Astrocyte of the cerebellum (primary cell): ENCODE measurements around the gene AFF4.
"Not testable (repeated sequence)": the region's sequence is repeated elsewhere in the genome, so short reads cannot be mapped to it uniquely, and the experiment has no call there.

Source experiments
- DNase-seq: peaks from one replicate; pipeline ENCODE4 v3.0.0-alpha.2; 2011; ENCODE audit warnings: low read depth
- H3K4me3 ChIP-seq: 2 replicates; pipeline ENCODE4 v1.5.1; 2011; ENCODE audit warnings: mild to moderate bottlenecking, low read depth, low read length, moderate library complexity
- in situ Hi-C: cut with HindIII; loops from 2 replicates; pipeline ENCODE4 v1.10.0; 2017; ENCODE audit warnings: low sequenced_read_pairs
- TF ChIP-seq, protein P1 (sequence below): IDR thresholded peaks from 2 replicates; pipeline ENCODE4 v1.5.1; 2012; ENCODE audit warnings: low read length, low read depth, moderate library complexity, mild to moderate bottlenecking; ENCODE audit errors: missing control alignments

The AFF4 gene

DNA sequence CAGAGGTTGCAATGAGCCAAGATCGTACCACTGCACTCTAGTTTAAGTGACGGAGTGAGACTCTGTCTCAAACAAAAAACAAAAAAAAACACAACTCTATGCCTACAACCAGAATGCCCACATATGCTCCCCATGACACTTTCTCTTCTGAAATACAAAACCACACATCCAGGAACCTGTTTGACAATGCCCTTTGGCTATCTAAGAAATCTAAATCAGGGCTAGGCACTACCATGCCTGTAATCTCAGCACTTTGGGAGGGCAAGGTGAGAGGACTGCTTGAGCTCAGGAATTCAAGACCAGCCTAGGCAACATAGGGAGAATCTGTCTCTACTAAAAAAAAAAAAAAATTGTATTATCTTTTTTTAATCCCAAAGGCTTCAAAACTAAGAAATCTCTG is 10.6 kb downstream of the AFF4 start:
- H3K4me3 ChIP-seq: no peak overlapping the region
- in situ Hi-C loops: no loop called here
- TF ChIP-seq, protein P1, sequence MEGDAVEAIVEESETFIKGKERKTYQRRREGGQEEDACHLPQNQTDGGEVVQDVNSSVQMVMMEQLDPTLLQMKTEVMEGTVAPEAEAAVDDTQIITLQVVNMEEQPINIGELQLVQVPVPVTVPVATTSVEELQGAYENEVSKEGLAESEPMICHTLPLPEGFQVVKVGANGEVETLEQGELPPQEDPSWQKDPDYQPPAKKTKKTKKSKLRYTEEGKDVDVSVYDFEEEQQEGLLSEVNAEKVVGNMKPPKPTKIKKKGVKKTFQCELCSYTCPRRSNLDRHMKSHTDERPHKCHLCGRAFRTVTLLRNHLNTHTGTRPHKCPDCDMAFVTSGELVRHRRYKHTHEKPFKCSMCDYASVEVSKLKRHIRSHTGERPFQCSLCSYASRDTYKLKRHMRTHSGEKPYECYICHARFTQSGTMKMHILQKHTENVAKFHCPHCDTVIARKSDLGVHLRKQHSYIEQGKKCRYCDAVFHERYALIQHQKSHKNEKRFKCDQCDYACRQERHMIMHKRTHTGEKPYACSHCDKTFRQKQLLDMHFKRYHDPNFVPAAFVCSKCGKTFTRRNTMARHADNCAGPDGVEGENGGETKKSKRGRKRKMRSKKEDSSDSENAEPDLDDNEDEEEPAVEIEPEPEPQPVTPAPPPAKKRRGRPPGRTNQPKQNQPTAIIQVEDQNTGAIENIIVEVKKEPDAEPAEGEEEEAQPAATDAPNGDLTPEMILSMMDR: no peak
- DNase-seq: no peak

DNA sequence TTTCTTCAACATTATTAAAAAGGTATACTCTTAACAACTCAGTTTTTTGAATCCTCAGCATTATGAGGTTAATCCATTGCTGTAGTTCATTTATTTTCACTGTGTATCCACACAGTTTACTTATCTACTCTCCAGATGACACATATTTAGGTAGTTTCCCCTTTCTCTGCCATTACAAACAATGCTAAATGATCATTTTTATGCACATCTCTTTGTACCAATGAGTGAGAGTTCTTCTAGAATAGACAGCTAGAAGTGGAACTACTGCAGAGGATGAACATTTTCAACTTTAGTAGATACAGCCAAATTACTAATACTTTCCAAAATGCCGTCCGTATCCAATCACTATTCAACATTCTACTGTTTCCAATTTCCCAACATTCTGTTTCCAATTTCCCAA is 11.5 kb downstream of the AFF4 start:
- no peak for DNase-seq
- in situ Hi-C loops: no loop called here
- TF ChIP-seq, protein P1: no peak
- no peak overlapping the region for H3K4me3 ChIP-seq

DNA sequence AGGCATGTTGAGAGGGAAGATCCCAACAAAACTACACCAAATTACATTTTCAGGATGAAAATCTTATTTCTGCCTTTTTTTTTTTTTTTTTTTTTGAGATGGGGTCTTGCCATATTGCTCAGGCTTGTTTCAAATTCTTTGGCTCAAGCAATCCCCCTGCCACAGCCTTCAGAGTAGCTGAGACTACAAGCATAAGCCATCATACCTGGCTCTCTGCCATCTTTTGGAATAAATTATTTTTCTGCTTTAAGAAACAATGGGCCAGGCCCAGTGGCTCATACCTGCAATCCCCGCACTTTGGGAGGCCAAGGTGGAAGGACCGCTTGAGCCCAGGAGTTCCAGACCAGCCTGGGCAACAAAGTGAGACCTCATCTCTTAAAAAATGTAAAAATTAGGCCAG is 14.3 kb downstream of the AFF4 start:
- no peak for DNase-seq
- TF ChIP-seq, protein P1: no peak
- in situ Hi-C loops: no loop called here
- no peak overlapping the region for H3K4me3 ChIP-seq

DNA sequence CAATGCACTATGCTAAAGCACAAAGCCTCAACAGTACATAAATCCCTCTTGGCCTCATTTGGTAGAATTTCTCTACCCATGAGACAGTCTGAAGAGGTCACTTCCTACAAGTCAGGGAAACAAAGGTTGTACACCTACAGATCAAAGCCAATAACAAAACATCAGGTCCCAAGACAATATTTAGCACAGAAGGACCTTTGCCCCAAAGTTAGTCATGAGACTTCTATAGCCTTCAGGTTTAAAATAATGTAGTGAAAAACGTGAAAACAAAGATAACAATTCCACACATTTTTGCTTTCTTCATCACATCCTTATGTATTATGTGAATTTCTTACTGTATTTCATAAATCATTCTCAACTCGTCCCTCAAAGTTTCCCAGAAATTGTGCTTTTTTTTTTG is 15.8 kb downstream of the AFF4 start:
- in situ Hi-C loops: no loop called here
- no peak for DNase-seq
- TF ChIP-seq, protein P1: no peak
- H3K4me3 ChIP-seq: no peak overlapping the region

DNA sequence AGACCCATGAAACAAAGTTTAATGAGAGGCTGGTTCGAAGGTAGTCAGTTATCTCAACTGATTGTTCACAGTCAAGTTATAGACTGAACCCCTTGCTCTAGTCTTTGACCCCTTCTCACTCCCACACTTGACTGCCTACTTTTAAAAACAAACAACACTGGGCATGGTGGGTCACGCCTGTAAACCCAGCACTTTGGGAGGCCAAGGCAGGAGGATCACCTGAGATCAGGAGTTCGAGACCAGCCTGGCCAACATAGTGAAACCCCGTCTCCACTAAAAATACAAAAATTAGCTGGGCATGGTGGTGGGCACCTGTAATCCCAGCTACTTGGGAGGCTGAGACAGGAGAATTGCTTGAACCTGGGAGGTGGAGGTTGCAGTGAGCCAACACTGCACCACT is 18.1 kb downstream of the AFF4 start:
- in situ Hi-C loops, DNase-seq: not testable (repeated sequence)

DNA sequence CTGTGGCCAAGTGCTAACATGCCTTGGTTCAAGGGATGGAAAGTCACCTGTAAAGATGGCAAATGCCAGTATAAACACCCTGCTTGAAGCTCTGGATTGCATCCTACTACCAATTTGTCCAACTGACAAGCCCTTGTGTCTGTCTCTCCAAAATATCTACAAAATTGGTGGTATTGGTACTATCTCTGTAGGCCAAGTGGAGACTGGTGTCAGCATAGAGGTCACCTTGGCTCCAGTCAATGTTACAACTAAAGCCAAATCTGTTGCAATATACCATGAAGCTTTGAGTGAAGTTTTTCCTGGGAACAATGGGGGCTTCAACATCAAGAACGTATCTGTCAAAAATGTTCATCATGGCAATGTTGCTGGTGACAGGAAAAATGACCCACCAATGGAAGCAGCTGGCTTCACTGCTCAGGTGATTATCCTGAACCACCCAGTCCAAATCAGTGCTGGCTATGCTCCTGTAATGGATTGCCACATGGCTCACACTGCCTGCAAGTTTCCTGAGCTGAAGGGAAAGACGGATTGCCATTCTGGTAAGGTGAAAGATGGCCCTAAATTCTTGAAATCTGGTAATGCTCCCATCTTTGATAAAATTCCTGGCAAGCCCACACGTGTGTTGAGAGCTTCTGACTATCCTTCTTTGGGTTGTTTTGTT is 19.9 kb downstream of the AFF4 start:
- in situ Hi-C loops: no loop called here
- TF ChIP-seq, protein P1: no peak
- no peak for DNase-seq
- no peak overlapping the region for H3K4me3 ChIP-seq

More for the DNA sequence above, 18.1 kb downstream of the AFF4 start:
- not testable (repeated sequence) for H3K4me3 ChIP-seq

DNA sequence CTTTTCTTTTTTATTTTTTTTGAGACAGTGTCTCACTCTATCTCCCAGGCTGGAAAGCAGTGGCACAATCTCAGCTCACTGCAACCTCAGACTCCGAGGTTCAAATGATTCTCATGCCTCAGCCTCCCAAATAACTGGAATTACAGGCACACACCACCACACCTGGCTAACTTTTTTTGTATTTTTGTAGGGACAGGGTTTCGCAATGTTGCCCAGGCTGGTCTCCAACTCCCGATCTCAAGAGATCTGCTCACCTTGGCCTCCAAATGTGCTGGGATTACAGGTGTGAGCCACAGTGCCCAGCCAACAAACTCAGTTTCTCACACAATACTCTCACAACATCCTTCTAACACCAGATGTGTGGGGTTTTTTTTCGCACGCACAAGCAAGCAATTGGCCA is 22.1 kb downstream of the AFF4 start:
- H3K4me3 ChIP-seq: no peak overlapping the region
- TF ChIP-seq, protein P1: no peak
- DNase-seq: no peak
- in situ Hi-C loops: no loop called here
